KMS-11 (cell line): Measurements from ENCODE around the gene NCOR2.

Experiments used
- H2AFZ ChIP-seq: fragments of 200-600 bp; sonication (generic); 2 replicates; pipeline ENCODE4 v1.6.1; 2016; ENCODE audit warnings: antibody characterized with exemption, mixed run types, low read depth
- H3K27ac ChIP-seq: fragments of 200-600 bp; sonication (generic); 2 replicates; pipeline ENCODE4 v1.6.1; 2016; ENCODE audit warnings: mild to moderate bottlenecking, mixed run types
- H3K27me3 ChIP-seq: fragments of 200-600 bp; sonication (generic); 2 replicates; pipeline ENCODE4 v1.6.1; 2017; ENCODE audit warnings: mild to moderate bottlenecking, low read depth, mixed run types, moderate library complexity; ENCODE audit not compliant: insufficient read depth
- H3K36me3 ChIP-seq: fragments of 200-600 bp; sonication (generic); 2 replicates; pipeline ENCODE4 v1.6.1; 2017; ENCODE audit warnings: mild to moderate bottlenecking, mixed run types; ENCODE audit not compliant: insufficient read depth
- H3K4me1 ChIP-seq: fragments of 200-600 bp; sonication (generic); 2 replicates; pipeline ENCODE4 v1.6.1; 2016; ENCODE audit warnings: mild to moderate bottlenecking, low read depth, mixed run types; ENCODE audit not compliant: poor library complexity, severe bottlenecking
- H3K4me2 ChIP-seq: fragments of 200-600 bp; sonication (generic); 2 replicates; pipeline ENCODE4 v1.7.0; 2016; ENCODE audit warnings: mild to moderate bottlenecking, mixed run types
- H3K4me3 ChIP-seq: fragments of 200-600 bp; sonication (generic); IDR thresholded peaks from 2 replicates; pipeline ENCODE4 v1.6.1; 2017; ENCODE audit warnings: low read depth, low read length, mixed read lengths; ENCODE audit not compliant: insufficient read depth
- H3K79me2 ChIP-seq: fragments of 200-600 bp; sonication (generic); 2 replicates; pipeline ENCODE4 v1.6.1; 2016; ENCODE audit warnings: low read depth, mixed run types; ENCODE audit not compliant: insufficient read depth
- H3K9ac ChIP-seq: fragments of 200-600 bp; sonication (generic); 2 replicates; pipeline ENCODE4 v1.6.1; 2016; ENCODE audit warnings: mild to moderate bottlenecking, mixed run types
- H4K20me1 ChIP-seq: fragments of 200-600 bp; sonication (generic); 2 replicates; pipeline ENCODE4 v1.6.1; 2016; ENCODE audit warnings: mild to moderate bottlenecking, mixed run types; ENCODE audit not compliant: insufficient read depth
- CTCF ChIP-seq: fragments of 200-600 bp; sonication (generic); conservative IDR thresholded peaks from 2 replicates; pipeline ENCODE4 v1.6.1; 2017; ENCODE audit warnings: low read depth, mild to moderate bottlenecking, antibody characterized with exemption, low read length, moderate library complexity, mixed read lengths

NCOR2 gene

DNA sequence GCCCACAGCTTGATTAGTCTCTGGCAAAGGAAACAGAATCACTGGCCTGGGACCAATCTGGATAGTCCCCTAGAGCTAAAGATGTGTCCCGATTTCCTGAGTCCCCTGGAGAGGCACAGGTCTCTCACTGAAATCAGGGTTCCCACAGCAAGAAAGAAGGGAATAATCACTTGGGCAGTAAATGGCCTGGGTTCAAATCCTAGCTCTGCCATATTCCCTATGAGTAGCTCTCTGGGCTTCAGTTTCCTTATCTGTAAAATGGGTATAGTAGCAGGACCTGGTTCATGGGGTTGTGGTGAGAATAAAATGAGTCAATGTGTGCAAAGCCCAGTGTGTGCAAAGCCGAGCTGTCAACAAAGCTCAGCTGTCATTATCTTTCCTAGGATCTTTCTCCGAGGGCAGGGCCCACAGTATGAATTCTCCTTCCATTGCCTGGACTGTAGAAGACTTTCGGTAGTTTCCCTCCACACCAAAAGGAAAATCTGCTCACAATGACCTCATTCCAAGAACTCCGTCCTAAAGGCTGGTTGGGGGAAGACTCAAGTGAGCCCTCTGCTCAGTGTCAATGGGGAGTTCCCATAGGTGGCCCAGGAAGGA lies 12.6 kb upstream of the NCOR2 start:
- Histone ChIP-seq H3K27ac (no peak overlapping the region), H4K20me1 (no peaks in the 10 kb centered on the region), H3K79me2 (no peaks in the 10 kb centered on the region), H2AFZ (no peak overlapping the region), H3K4me3 (no peak overlapping the region), H3K9ac (no peak overlapping the region), H3K4me2 (no peak overlapping the region), H3K36me3 (no peaks in the 10 kb centered on the region), H3K27me3 (no peaks in the 10 kb centered on the region), H3K4me1 (no peaks in the 10 kb centered on the region)
- no peak for TF ChIP-seq CTCF

DNA sequence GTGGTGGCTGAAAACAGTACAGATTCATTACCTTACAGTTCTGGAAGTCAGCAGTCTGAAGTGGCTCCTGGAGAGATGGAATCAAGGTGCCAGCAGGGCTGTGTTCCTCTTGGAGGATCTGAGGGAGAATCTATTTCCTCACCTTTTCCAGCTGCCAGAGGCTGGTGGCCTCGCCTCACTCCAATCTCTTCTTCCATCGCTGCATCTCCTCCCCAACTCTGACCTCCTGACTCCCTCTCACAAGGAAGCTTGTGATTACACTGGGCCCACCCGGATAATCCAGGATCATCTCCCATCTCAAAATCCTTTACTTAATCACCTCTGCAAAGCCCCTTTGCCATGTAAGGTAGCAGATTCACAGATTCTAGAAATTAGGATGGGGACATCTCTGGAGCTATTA lies 11.4 kb upstream of the NCOR2 start:
- no peak overlapping the region for H3K4me3 ChIP-seq
- H3K27me3 ChIP-seq, result no peaks in the 10 kb centered on the region
- no peaks in the 10 kb centered on the region for H3K79me2 ChIP-seq
- H3K9ac ChIP-seq, result no peak overlapping the region
- TF ChIP-seq CTCF, result no peak
- H4K20me1 ChIP-seq, result no peaks in the 10 kb centered on the region
- H3K4me2 ChIP-seq, result no peak overlapping the region
- H3K36me3 ChIP-seq, result no peaks in the 10 kb centered on the region
- no peaks in the 10 kb centered on the region for H3K4me1 ChIP-seq
- no peak overlapping the region for H3K27ac ChIP-seq
- no peak overlapping the region for H2AFZ ChIP-seq

DNA sequence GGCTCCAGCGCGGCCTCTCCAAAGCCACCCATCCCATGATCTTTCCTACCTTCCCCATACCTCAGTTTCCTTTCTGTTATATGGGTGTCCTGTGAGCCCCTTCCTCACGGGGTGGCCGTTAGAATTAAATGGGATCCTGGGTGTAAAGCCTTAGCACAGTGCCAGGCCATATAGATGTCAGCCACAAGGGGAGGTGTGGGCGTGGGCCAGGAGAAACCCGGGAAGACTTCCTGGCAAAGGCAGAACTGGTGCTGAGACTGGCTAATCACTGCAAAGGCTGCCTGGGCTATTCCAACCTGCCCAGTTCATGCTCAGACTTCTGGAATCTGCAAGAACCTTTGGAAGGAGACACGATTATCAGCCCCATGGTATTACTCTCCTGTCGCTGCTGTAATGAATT lies 11.0 kb upstream of the NCOR2 start:
- Histone ChIP-seq H3K4me1 (no peaks in the 10 kb centered on the region), H3K27me3 (no peaks in the 10 kb centered on the region), H3K79me2 (no peaks in the 10 kb centered on the region), H3K27ac (no peak overlapping the region), H3K9ac (no peak overlapping the region), H2AFZ (no peak overlapping the region), H4K20me1 (no peaks in the 10 kb centered on the region), H3K36me3 (no peaks in the 10 kb centered on the region), H3K4me3 (no peak overlapping the region), H3K4me2 (no peak overlapping the region)
- TF ChIP-seq CTCF, result no peak

DNA sequence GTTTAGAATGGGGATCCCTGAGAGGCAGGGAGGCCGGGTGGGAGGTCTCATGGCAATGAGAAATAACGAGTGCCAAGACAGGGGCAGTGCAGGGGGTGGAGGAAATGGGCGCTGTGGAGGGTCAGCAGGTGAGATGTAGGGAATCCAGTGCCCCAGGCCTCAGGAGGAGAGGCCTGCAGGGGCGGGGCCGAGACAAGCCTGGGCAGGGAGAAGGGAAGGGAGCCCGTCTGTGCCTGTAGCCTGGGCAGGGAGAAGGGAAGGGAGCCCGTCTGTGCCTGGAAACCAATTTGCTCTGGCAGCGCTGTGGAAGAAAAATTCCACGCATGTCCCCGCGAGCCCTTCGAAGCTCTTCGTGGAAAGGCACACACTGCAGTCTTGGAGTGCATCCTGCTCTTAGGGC lies 10.6 kb upstream of the NCOR2 start:
- no peak overlapping the region for H2AFZ ChIP-seq
- H3K27ac ChIP-seq, result no peak overlapping the region
- no peak overlapping the region for H3K9ac ChIP-seq
- no peaks in the 10 kb centered on the region for H3K4me1 ChIP-seq
- H3K79me2 ChIP-seq, result no peaks in the 10 kb centered on the region
- H3K4me2 ChIP-seq, result no peak overlapping the region
- H3K36me3 ChIP-seq, result no peaks in the 10 kb centered on the region
- no peak for TF ChIP-seq CTCF
- H4K20me1 ChIP-seq, result no peaks in the 10 kb centered on the region
- H3K4me3 ChIP-seq, result no peak overlapping the region
- H3K27me3 ChIP-seq, result no peaks in the 10 kb centered on the region
